ENCODE data around the gene NT5M. TPM values are rescaled to one million over a fixed set of nuclear protein-coding genes. Genes with fewer than 3 reads are reported as not detected.
A peak's percentile ranks its signal among the peaks of the same experiment; 100 is the strongest.
"Not testable (repeated sequence)": the region's sequence is repeated elsewhere in the genome, so short reads cannot be mapped to it uniquely, and the experiment has no call there.

NT5M gene
- 7.2 TPM for polyA plus RNA-seq (2013, experiment 1 of 2)
- 6.8 TPM for polyA plus RNA-seq (2013, experiment 2 of 2)

GRCh38 chr17:17303010-17303846, at the start of gene NT5M:
TSS of gene NT5M (plus strand) at chr17:17303373. CDS start at chr17:17303551, 178 bp downstream.
- Histone ChIP-seq H3K27ac (ENCODE audit: low read depth, low read length, severe bottlenecking) (no peak within 1 kb of the TSS), H3K36me3 (ENCODE audit: control insufficient read depth, insufficient read depth, low read length) (no peaks in the 10 kb centered on the region), H3K4me1 (ENCODE audit: control insufficient read depth, insufficient read depth, low read length, poor library complexity, severe bottlenecking) (peaks cover 10% of the 10 kb centered on the region), H3K4me3 (ENCODE audit: extremely low read depth, insufficient read depth, low read length, poor library complexity, severe bottlenecking) (peak within 1 kb of the TSS; percentile 51), H3K9me3 (ENCODE audit: control insufficient read depth, low read length) (no peaks in the 10 kb centered on the region)
- WGBS, 2 experiments (ENCODE audit: insufficient coverage in 2 of 2) = 1% methylated on average over 75 to 80 of the region's 107 CpGs

- H3K9me3 ChIP-seq (ENCODE audit: control insufficient read depth, low read length) = no peaks in the 10 kb centered on the region
- WGBS, 2 experiments (ENCODE audit: insufficient coverage in 2 of 2) = 92 to 97% methylated on average over 2 of the region's 3 CpGs
- no peaks in the 10 kb centered on the region for H3K4me1 ChIP-seq (ENCODE audit: control insufficient read depth, insufficient read depth, low read length, poor library complexity, severe bottlenecking)
- H3K27ac ChIP-seq (ENCODE audit: low read depth, low read length, severe bottlenecking) = no peak overlapping the region
- no peak overlapping the region for H3K4me3 ChIP-seq (ENCODE audit: extremely low read depth, insufficient read depth, low read length, poor library complexity, severe bottlenecking)
- H3K36me3 ChIP-seq (ENCODE audit: control insufficient read depth, insufficient read depth, low read length) = peaks cover 88% of the 10 kb centered on the region
These were observed 49.8 kb upstream of the NT5M start for GRCh38 chr17:17253406-17253805.

GRCh38 chr17:17254036-17254435, 49.1 kb upstream of the NT5M start:
- Histone ChIP-seq H3K9me3 (ENCODE audit: control insufficient read depth, low read length) (no peaks in the 10 kb centered on the region), H3K4me1 (ENCODE audit: control insufficient read depth, insufficient read depth, low read length, poor library complexity, severe bottlenecking) (no peaks in the 10 kb centered on the region), H3K4me3 (ENCODE audit: extremely low read depth, insufficient read depth, low read length, poor library complexity, severe bottlenecking) (no peak overlapping the region), H3K27ac (ENCODE audit: low read depth, low read length, severe bottlenecking) (no peak overlapping the region), H3K36me3 (ENCODE audit: control insufficient read depth, insufficient read depth, low read length) (peaks cover 88% of the 10 kb centered on the region)
- 90 to 100% methylated on average over 1 of the region's 3 CpGs for WGBS, 2 experiments (ENCODE audit: insufficient coverage in 2 of 2)

- not testable (repeated sequence) for H3K4me1 ChIP-seq (ENCODE audit: control insufficient read depth, insufficient read depth, low read length, poor library complexity, severe bottlenecking); H3K4me3 ChIP-seq (ENCODE audit: extremely low read depth, insufficient read depth, low read length, poor library complexity, severe bottlenecking); H3K27ac ChIP-seq (ENCODE audit: low read depth, low read length, severe bottlenecking); H3K9me3 ChIP-seq (ENCODE audit: control insufficient read depth, low read length)
- 100% methylated on average over 1 of the region's 11 CpGs; no CpG with 5 or more reads in 1 of the 2 experiments for WGBS, 2 experiments (ENCODE audit: insufficient coverage in 2 of 2)
- peaks cover 94% of the 10 kb centered on the region for H3K36me3 ChIP-seq (ENCODE audit: control insufficient read depth, insufficient read depth, low read length)
These were observed 47.5 kb upstream of the NT5M start for GRCh38 chr17:17255689-17256088.

- WGBS, 2 experiments (ENCODE audit: insufficient coverage in 2 of 2) = 100% methylated on average over 1 of the region's 1 CpG
- Histone ChIP-seq H3K9me3 (ENCODE audit: control insufficient read depth, low read length) (no peaks in the 10 kb centered on the region), H3K4me1 (ENCODE audit: control insufficient read depth, insufficient read depth, low read length, poor library complexity, severe bottlenecking) (no peaks in the 10 kb centered on the region), H3K36me3 (ENCODE audit: control insufficient read depth, insufficient read depth, low read length) (peaks cover 93% of the 10 kb centered on the region), H3K27ac (ENCODE audit: low read depth, low read length, severe bottlenecking) (no peak overlapping the region), H3K4me3 (ENCODE audit: extremely low read depth, insufficient read depth, low read length, poor library complexity, severe bottlenecking) (no peak overlapping the region)
These were observed 46.9 kb upstream of the NT5M start for GRCh38 chr17:17256316-17256715.

- H3K9me3 ChIP-seq (ENCODE audit: control insufficient read depth, low read length) = no peaks in the 10 kb centered on the region
- no peak overlapping the region for H3K4me3 ChIP-seq (ENCODE audit: extremely low read depth, insufficient read depth, low read length, poor library complexity, severe bottlenecking)
- no peaks in the 10 kb centered on the region for H3K4me1 ChIP-seq (ENCODE audit: control insufficient read depth, insufficient read depth, low read length, poor library complexity, severe bottlenecking)
- peaks cover 94% of the 10 kb centered on the region for H3K36me3 ChIP-seq (ENCODE audit: control insufficient read depth, insufficient read depth, low read length)
- 94 to 97% methylated on average over 7 of the region's 7 CpGs for WGBS, 2 experiments (ENCODE audit: insufficient coverage in 2 of 2)
- H3K27ac ChIP-seq (ENCODE audit: low read depth, low read length, severe bottlenecking) = no peak overlapping the region
These were observed 45.2 kb upstream of the NT5M start for GRCh38 chr17:17258011-17258410.

GRCh38 chr17:17258998-17259397, 44.2 kb upstream of the NT5M start:
- Histone ChIP-seq H3K4me3 (ENCODE audit: extremely low read depth, insufficient read depth, low read length, poor library complexity, severe bottlenecking) (no peak overlapping the region), H3K36me3 (ENCODE audit: control insufficient read depth, insufficient read depth, low read length) (peaks cover 90% of the 10 kb centered on the region), H3K27ac (ENCODE audit: low read depth, low read length, severe bottlenecking) (no peak overlapping the region), H3K9me3 (ENCODE audit: control insufficient read depth, low read length) (no peaks in the 10 kb centered on the region), H3K4me1 (ENCODE audit: control insufficient read depth, insufficient read depth, low read length, poor library complexity, severe bottlenecking) (no peaks in the 10 kb centered on the region)
- 94 to 95% methylated on average over 2 of the region's 4 CpGs for WGBS, 2 experiments (ENCODE audit: insufficient coverage in 2 of 2)

GRCh38 chr17:17264430-17264829, 38.7 kb upstream of the NT5M start:
- WGBS, 2 experiments (ENCODE audit: insufficient coverage in 2 of 2) = 89 to 100% methylated on average over 1 to 2 of the region's 2 CpGs
- no peak overlapping the region for H3K27ac ChIP-seq (ENCODE audit: low read depth, low read length, severe bottlenecking)
- H3K4me3 ChIP-seq (ENCODE audit: extremely low read depth, insufficient read depth, low read length, poor library complexity, severe bottlenecking) = no peak overlapping the region
- peaks cover 88% of the 10 kb centered on the region for H3K36me3 ChIP-seq (ENCODE audit: control insufficient read depth, insufficient read depth, low read length)
- H3K4me1 ChIP-seq (ENCODE audit: control insufficient read depth, insufficient read depth, low read length, poor library complexity, severe bottlenecking) = no peaks in the 10 kb centered on the region
- H3K9me3 ChIP-seq (ENCODE audit: control insufficient read depth, low read length) = no peaks in the 10 kb centered on the region

GRCh38 chr17:17269926-17270773, 33.0 kb upstream of the NT5M start:
- H3K36me3 ChIP-seq (ENCODE audit: control insufficient read depth, insufficient read depth, low read length) = peaks cover 85% of the 10 kb centered on the region
- H3K27ac ChIP-seq (ENCODE audit: low read depth, low read length, severe bottlenecking) = no peak overlapping the region
- 90 to 94% methylated on average over 5 of the region's 9 CpGs for WGBS, 2 experiments (ENCODE audit: insufficient coverage in 2 of 2)
- no peak overlapping the region for H3K4me3 ChIP-seq (ENCODE audit: extremely low read depth, insufficient read depth, low read length, poor library complexity, severe bottlenecking)
- no peaks in the 10 kb centered on the region for H3K9me3 ChIP-seq (ENCODE audit: control insufficient read depth, low read length)
- H3K4me1 ChIP-seq (ENCODE audit: control insufficient read depth, insufficient read depth, low read length, poor library complexity, severe bottlenecking) = no peaks in the 10 kb centered on the region

- H3K4me3 ChIP-seq (ENCODE audit: extremely low read depth, insufficient read depth, low read length, poor library complexity, severe bottlenecking) = no peak overlapping the region
- H3K4me1 ChIP-seq (ENCODE audit: control insufficient read depth, insufficient read depth, low read length, poor library complexity, severe bottlenecking) = no peaks in the 10 kb centered on the region
- peaks cover 50% of the 10 kb centered on the region for H3K36me3 ChIP-seq (ENCODE audit: control insufficient read depth, insufficient read depth, low read length)
- H3K9me3 ChIP-seq (ENCODE audit: control insufficient read depth, low read length) = no peaks in the 10 kb centered on the region
- 96 to 98% methylated on average over 6 of the region's 6 CpGs for WGBS, 2 experiments (ENCODE audit: insufficient coverage in 2 of 2)
- no peak overlapping the region for H3K27ac ChIP-seq (ENCODE audit: low read depth, low read length, severe bottlenecking)
These were observed 27.2 kb upstream of the NT5M start for GRCh38 chr17:17275971-17276370.
